Fibroblast of lung (primary cell): ENCODE data around the gene SLC9A5. TPM values are rescaled to one million over a fixed set of nuclear protein-coding genes. Genes with fewer than 3 reads are reported as not detected.

Source experiments
- DNase-seq, 2 donors: peaks; one replicate each; pipeline versions ENCODE4 v3.0.0 to v3.0.0-alpha.2; 2010; ENCODE audit warnings: low read depth in 2 of 2
- H2AFZ ChIP-seq: 2 replicates; pipeline ENCODE4 v1.5.1; 2012; ENCODE audit warnings: low read length, control low read depth, inconsistent platforms
- H3K27ac ChIP-seq: 2 replicates; pipeline ENCODE4 v1.5.1; 2011; ENCODE audit warnings: low read length, control low read depth; ENCODE audit not compliant: insufficient read depth
- H3K27me3 ChIP-seq: 2 replicates; pipeline ENCODE4 v1.5.1; 2011; ENCODE audit warnings: mild to moderate bottlenecking, low read length; ENCODE audit not compliant: control insufficient read depth, insufficient read depth
- H3K36me3 ChIP-seq: 2 replicates; pipeline ENCODE4 v1.5.1; 2011; ENCODE audit warnings: low read length; ENCODE audit not compliant: control insufficient read depth, insufficient read depth
- H3K4me1 ChIP-seq: 2 replicates; pipeline ENCODE4 v1.5.1; 2011; ENCODE audit warnings: low read length; ENCODE audit not compliant: control insufficient read depth, insufficient read depth; ENCODE audit errors: extremely low read depth
- H3K4me2 ChIP-seq: 2 replicates; pipeline ENCODE4 v1.5.1; 2011; ENCODE audit warnings: low read length, control low read depth; ENCODE audit not compliant: insufficient read depth; ENCODE audit errors: extremely low read depth
- H3K4me3 ChIP-seq, 4 experiments: fragments of 200-600 bp in 1 of 4; sonication (generic) in 1 of 4; replicated peaks in 1 of 4; 2 replicates each; pipeline ENCODE4 v1.5.1; 2011 to 2016; ENCODE audit warnings: low read length in 4 of 4, low read depth in 3 of 4, mild to moderate bottlenecking in 3 of 4, control low read depth in 2 of 4, inconsistent platforms in 1 of 4, mixed read lengths in 1 of 4; ENCODE audit not compliant: insufficient read depth in 1 of 4; ENCODE audit errors: control extremely low read depth in 1 of 4
- H3K79me2 ChIP-seq: 2 replicates; pipeline ENCODE4 v1.5.1; 2012; ENCODE audit warnings: mild to moderate bottlenecking, low read length, inconsistent platforms; ENCODE audit not compliant: control insufficient read depth, insufficient read depth
- H3K9ac ChIP-seq: 2 replicates; pipeline ENCODE4 v1.5.1; 2011; ENCODE audit warnings: mild to moderate bottlenecking, low read length, control low read depth; ENCODE audit not compliant: insufficient read depth
- H3K9me3 ChIP-seq: 2 replicates; pipeline ENCODE4 v1.5.1; 2012; ENCODE audit warnings: low read depth, low read length; ENCODE audit not compliant: control insufficient read depth, insufficient read depth
- H4K20me1 ChIP-seq: 2 replicates; pipeline ENCODE4 v1.5.1; 2011; ENCODE audit warnings: low read length; ENCODE audit not compliant: control insufficient read depth, insufficient read depth; ENCODE audit errors: extremely low read depth
- EZH2 ChIP-seq: IDR thresholded peaks from 2 replicates; pipeline ENCODE4 v1.5.1; 2012; ENCODE audit warnings: low read length, control low read depth, mild to moderate bottlenecking; ENCODE audit errors: missing control alignments
- polyA plus RNA-seq, 2 donors: library from polyadenylated mRNA; depleted of rRNA in 1 of 2; stranded (reverse) in 1 of 2; unstranded in 1 of 2; fragments of >200 nt; gene quantifications; 2 replicates each; pipeline ENCODE4 v1.2.1, GENCODE V29; 2011 to 2012; ENCODE audit warnings: missing spikeins in 1 of 2
- total RNA-seq: library from RNA; depleted of rRNA; stranded (reverse); fragments of >200 nt; gene quantifications from 2 replicates; pipeline ENCODE4 v1.2.1, GENCODE V29; 2014
- TF ChIP-seq, protein P1 (sequence below), 2 donors: IDR thresholded peaks in 1 of 2; conservative IDR thresholded peaks in 1 of 2; 1 replicate in 1 of 2; 2 replicates in 1 of 2; pipeline ENCODE4 v1.5.1; 2011 to 2012; ENCODE audit warnings: low read length in 2 of 2, control low read depth in 1 of 2, inconsistent platforms in 1 of 2, low read depth in 1 of 2, mild to moderate bottlenecking in 1 of 2

Gene SLC9A5
- total and polyA plus RNA-seq, 2 donors (not counting 1 experiment from before 2014, with no cell fraction given) = 2.0 to 2.3 TPM

DNA sequence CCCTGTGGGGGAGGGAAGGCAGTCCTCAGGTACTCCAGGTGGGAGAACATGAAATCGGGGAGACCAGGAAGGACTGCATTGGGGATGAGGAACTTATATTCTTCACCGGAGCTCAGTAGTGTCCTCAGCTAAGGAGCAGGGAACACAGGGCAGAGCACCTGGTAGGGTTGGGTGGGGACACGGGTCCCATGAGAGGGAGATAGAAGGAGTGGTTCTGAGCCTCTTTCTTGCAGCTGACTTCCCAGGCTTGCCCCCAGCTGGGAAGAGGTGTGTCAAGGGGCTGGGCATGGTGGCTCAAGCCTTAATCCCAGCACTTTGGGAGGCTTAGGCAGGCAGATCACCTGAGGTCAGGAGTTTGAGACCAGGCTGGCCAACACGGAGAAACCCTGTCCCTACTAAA lies 3.6 kb upstream of the SLC9A5 start:
- Histone ChIP-seq H3K27ac (peak overlapping the region; percentile 85), H3K4me1 (peaks cover 63% of the 10 kb centered on the region), H3K9ac (no peak overlapping the region), H3K4me2 (peak overlapping the region; percentile 89), H3K36me3 (peaks cover 4% of the 10 kb centered on the region), H2AFZ (no peak overlapping the region), H4K20me1 (no peaks in the 10 kb centered on the region), H3K79me2 (peaks cover 32% of the 10 kb centered on the region), H3K4me3 (peak overlapping the region; percentile 79 to 90 (median 87)), H3K27me3 (no peaks in the 10 kb centered on the region), H3K9me3 (no peaks in the 10 kb centered on the region)
- no peak for TF ChIP-seq EZH2
- TF ChIP-seq, protein P1, sequence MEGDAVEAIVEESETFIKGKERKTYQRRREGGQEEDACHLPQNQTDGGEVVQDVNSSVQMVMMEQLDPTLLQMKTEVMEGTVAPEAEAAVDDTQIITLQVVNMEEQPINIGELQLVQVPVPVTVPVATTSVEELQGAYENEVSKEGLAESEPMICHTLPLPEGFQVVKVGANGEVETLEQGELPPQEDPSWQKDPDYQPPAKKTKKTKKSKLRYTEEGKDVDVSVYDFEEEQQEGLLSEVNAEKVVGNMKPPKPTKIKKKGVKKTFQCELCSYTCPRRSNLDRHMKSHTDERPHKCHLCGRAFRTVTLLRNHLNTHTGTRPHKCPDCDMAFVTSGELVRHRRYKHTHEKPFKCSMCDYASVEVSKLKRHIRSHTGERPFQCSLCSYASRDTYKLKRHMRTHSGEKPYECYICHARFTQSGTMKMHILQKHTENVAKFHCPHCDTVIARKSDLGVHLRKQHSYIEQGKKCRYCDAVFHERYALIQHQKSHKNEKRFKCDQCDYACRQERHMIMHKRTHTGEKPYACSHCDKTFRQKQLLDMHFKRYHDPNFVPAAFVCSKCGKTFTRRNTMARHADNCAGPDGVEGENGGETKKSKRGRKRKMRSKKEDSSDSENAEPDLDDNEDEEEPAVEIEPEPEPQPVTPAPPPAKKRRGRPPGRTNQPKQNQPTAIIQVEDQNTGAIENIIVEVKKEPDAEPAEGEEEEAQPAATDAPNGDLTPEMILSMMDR (conservative IDR thresholded peaks at IDR 0.05 in 1 of 2, IDR thresholded peaks at IDR 0.05 in 1 of 2; ENCODE audit: low read depth in 1 of 2, low read length in 2 of 2) = no peak
- DNase-seq = no peak

GRCh38 chr16:67245674-67246080 lies 3.1 kb upstream of the SLC9A5 start:
- H3K27me3 ChIP-seq = no peaks in the 10 kb centered on the region
- peak overlapping the region; percentile 79 to 90 (median 87) for H3K4me3 ChIP-seq
- no peak for TF ChIP-seq EZH2
- TF ChIP-seq, protein P1 (conservative IDR thresholded peaks at IDR 0.05 in 1 of 2, IDR thresholded peaks at IDR 0.05 in 1 of 2; ENCODE audit: low read depth in 1 of 2, low read length in 2 of 2) = no peak
- no peaks in the 10 kb centered on the region for H3K9me3 ChIP-seq
- H3K36me3 ChIP-seq = peaks cover 3% of the 10 kb centered on the region
- no peak overlapping the region for H2AFZ ChIP-seq
- peak overlapping the region; percentile 76 for H3K9ac ChIP-seq
- H3K27ac ChIP-seq = peak overlapping the region; percentile 85
- peaks cover 58% of the 10 kb centered on the region for H3K4me1 ChIP-seq
- DNase-seq = no peak
- peak overlapping the region; percentile 89 for H3K4me2 ChIP-seq
- H3K79me2 ChIP-seq = peaks cover 29% of the 10 kb centered on the region
- no peaks in the 10 kb centered on the region for H4K20me1 ChIP-seq

- TF ChIP-seq, protein P1 (conservative IDR thresholded peaks at IDR 0.05 in 1 of 2, IDR thresholded peaks at IDR 0.05 in 1 of 2; ENCODE audit: low read depth in 1 of 2, low read length in 2 of 2) = peak; percentile 27 to 38
- TF ChIP-seq EZH2 = no peak
- H3K27ac ChIP-seq = peak overlapping the region; percentile 85
- H4K20me1 ChIP-seq = no peaks in the 10 kb centered on the region
- H3K4me1 ChIP-seq = peaks cover 53% of the 10 kb centered on the region
- H3K4me2 ChIP-seq = peak overlapping the region; percentile 89
- peak overlapping the region; percentile 79 to 90 (median 87) for H3K4me3 ChIP-seq
- DNase-seq = peak; percentile 88 to 90
- peaks cover 3% of the 10 kb centered on the region for H3K36me3 ChIP-seq
- peaks cover 28% of the 10 kb centered on the region for H3K79me2 ChIP-seq
- H3K9me3 ChIP-seq = no peaks in the 10 kb centered on the region
- H3K9ac ChIP-seq = peak overlapping the region; percentile 76
- H2AFZ ChIP-seq = peak overlapping the region; percentile 39
- no peaks in the 10 kb centered on the region for H3K27me3 ChIP-seq
Observed at GRCh38 chr16:67246081-67246755, 2.6 kb upstream of the SLC9A5 start.
